Measurements from ENCODE around the gene ZNF638. TPM values are rescaled to one million over a fixed set of nuclear protein-coding genes. Genes with fewer than 3 reads are reported as not detected.

ZNF638 gene
- total and polyA plus RNA-seq, 4 donors, result 24.8 to 151 (median 56.1) TPM

DNA sequence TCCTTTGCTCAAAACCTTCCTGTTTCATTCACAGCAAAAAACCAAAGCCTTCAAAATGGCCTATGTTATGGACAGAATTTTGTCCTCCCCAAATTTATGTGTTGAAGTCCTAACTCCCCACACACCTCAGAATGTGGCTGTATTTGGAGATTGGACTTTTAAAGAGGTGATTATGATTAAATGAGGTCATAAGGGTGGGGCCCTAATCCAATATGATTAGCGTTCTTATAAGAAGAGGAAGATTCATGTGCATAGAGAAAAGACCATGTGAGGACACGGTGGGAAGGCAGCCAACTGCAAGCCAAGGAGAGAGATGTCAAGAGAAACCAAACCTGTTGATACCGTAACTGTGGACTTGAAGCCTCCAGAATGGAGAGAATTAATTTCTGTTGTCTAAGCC, 4.6 kb upstream of the ZNF638 start (continued):
- TF ChIP-seq, protein P1, sequence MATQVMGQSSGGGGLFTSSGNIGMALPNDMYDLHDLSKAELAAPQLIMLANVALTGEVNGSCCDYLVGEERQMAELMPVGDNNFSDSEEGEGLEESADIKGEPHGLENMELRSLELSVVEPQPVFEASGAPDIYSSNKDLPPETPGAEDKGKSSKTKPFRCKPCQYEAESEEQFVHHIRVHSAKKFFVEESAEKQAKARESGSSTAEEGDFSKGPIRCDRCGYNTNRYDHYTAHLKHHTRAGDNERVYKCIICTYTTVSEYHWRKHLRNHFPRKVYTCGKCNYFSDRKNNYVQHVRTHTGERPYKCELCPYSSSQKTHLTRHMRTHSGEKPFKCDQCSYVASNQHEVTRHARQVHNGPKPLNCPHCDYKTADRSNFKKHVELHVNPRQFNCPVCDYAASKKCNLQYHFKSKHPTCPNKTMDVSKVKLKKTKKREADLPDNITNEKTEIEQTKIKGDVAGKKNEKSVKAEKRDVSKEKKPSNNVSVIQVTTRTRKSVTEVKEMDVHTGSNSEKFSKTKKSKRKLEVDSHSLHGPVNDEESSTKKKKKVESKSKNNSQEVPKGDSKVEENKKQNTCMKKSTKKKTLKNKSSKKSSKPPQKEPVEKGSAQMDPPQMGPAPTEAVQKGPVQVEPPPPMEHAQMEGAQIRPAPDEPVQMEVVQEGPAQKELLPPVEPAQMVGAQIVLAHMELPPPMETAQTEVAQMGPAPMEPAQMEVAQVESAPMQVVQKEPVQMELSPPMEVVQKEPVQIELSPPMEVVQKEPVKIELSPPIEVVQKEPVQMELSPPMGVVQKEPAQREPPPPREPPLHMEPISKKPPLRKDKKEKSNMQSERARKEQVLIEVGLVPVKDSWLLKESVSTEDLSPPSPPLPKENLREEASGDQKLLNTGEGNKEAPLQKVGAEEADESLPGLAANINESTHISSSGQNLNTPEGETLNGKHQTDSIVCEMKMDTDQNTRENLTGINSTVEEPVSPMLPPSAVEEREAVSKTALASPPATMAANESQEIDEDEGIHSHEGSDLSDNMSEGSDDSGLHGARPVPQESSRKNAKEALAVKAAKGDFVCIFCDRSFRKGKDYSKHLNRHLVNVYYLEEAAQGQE (IDR thresholded peaks at IDR 0.05), result no peak
- TF ChIP-seq HNF4A (conservative IDR thresholded peaks at IDR 0.05), result no peak

DNA sequence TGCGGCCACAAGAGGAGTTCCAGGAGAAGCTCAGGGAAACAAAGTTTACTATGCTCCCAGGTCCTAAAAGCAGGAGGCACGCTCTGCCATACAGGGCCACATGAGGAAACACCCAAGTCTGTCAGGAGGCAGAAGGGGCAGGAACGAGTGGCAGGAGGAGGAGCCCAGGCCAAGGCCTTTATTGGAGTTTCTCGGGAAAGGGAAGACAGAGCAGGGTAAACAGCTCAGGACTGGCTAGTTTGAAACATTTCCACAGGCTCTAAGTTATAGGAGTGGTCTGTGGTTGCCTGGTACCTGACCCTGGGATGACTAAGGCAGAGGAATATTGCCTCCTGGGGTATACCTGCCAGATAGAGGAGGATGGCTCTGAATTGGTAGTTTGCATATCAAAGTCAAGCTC, 3.7 kb upstream of the ZNF638 start:
- peaks cover 0 to 3% (median 2%) of the 10 kb centered on the region in 4 donors for H3K4me1 ChIP-seq (ENCODE audit: control insufficient read depth in 4 of 4, insufficient read depth in 4 of 4, low read length in 3 of 4)
- no peak overlapping the region for H3K9ac ChIP-seq (ENCODE audit: low read depth in 1 of 2, low read length in 2 of 2)
- DNase-seq (ENCODE audit: low spot score), result no peak
- 67% methylated on average over 4 of the region's 4 CpGs for WGBS
- no peak overlapping the region for H3K27ac ChIP-seq (ENCODE audit: low read depth in 1 of 2, low read length in 2 of 2)
- H3K9me3 ChIP-seq (ENCODE audit: control insufficient read depth in 4 of 4, low read length in 3 of 4), result no peaks in the 10 kb centered on the region
- no peaks in the 10 kb centered on the region for H3K27me3 ChIP-seq (ENCODE audit: control insufficient read depth in 4 of 4, insufficient read depth in 4 of 4, low read length in 3 of 4)
- no peak overlapping the region for H3K4me3 ChIP-seq (ENCODE audit: low read depth in 1 of 3, low read length in 3 of 3)
- TF ChIP-seq FOXA2 (IDR thresholded peaks at IDR 0.05) (no peak), EGR1 (IDR thresholded peaks at IDR 0.05; ENCODE audit: low read depth in 2 of 2) (no peak), JUND (IDR thresholded peaks at IDR 0.05) (no peak), FOXA1 (IDR thresholded peaks at IDR 0.05) (no peak), HNF4G (IDR thresholded peaks at IDR 0.05) (no peak), YY1 (IDR thresholded peaks at IDR 0.05) (no peak), TAF1 (conservative IDR thresholded peaks at IDR 0.05) (no peak), RXRA (IDR thresholded peaks at IDR 0.05) (no peak), NR2F2 (IDR thresholded peaks at IDR 0.05) (no peak), SP1 (IDR thresholded peaks at IDR 0.05) (no peak), HNF4A (conservative IDR thresholded peaks at IDR 0.05) (no peak), GABPA (IDR thresholded peaks at IDR 0.05 in 1 of 2, conservative IDR thresholded peaks at IDR 0.05 in 1 of 2) (no peak), RAD21 (IDR thresholded peaks at IDR 0.05) (no peak)
- TF ChIP-seq, protein P2, sequence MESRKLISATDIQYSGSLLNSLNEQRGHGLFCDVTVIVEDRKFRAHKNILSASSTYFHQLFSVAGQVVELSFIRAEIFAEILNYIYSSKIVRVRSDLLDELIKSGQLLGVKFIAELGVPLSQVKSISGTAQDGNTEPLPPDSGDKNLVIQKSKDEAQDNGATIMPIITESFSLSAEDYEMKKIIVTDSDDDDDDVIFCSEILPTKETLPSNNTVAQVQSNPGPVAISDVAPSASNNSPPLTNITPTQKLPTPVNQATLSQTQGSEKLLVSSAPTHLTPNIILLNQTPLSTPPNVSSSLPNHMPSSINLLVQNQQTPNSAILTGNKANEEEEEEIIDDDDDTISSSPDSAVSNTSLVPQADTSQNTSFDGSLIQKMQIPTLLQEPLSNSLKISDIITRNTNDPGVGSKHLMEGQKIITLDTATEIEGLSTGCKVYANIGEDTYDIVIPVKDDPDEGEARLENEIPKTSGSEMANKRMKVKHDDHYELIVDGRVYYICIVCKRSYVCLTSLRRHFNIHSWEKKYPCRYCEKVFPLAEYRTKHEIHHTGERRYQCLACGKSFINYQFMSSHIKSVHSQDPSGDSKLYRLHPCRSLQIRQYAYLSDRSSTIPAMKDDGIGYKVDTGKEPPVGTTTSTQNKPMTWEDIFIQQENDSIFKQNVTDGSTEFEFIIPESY (IDR thresholded peaks at IDR 0.05), result no peak
- TF ChIP-seq, protein P3, sequence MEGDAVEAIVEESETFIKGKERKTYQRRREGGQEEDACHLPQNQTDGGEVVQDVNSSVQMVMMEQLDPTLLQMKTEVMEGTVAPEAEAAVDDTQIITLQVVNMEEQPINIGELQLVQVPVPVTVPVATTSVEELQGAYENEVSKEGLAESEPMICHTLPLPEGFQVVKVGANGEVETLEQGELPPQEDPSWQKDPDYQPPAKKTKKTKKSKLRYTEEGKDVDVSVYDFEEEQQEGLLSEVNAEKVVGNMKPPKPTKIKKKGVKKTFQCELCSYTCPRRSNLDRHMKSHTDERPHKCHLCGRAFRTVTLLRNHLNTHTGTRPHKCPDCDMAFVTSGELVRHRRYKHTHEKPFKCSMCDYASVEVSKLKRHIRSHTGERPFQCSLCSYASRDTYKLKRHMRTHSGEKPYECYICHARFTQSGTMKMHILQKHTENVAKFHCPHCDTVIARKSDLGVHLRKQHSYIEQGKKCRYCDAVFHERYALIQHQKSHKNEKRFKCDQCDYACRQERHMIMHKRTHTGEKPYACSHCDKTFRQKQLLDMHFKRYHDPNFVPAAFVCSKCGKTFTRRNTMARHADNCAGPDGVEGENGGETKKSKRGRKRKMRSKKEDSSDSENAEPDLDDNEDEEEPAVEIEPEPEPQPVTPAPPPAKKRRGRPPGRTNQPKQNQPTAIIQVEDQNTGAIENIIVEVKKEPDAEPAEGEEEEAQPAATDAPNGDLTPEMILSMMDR (IDR thresholded peaks at IDR 0.05; ENCODE audit: low read depth, low read length, missing input control), result no peak
- TF ChIP-seq, protein P1 (IDR thresholded peaks at IDR 0.05), result no peak
- TF ChIP-seq, protein P4, sequence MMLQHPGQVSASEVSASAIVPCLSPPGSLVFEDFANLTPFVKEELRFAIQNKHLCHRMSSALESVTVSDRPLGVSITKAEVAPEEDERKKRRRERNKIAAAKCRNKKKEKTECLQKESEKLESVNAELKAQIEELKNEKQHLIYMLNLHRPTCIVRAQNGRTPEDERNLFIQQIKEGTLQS (IDR thresholded peaks at IDR 0.05), result no peak
- TF ChIP-seq, protein P5, sequence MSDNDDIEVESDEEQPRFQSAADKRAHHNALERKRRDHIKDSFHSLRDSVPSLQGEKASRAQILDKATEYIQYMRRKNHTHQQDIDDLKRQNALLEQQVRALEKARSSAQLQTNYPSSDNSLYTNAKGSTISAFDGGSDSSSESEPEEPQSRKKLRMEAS (IDR thresholded peaks at IDR 0.05), result no peak
- H3K36me3 ChIP-seq (ENCODE audit: control insufficient read depth in 4 of 4, insufficient read depth in 3 of 4, low read depth in 1 of 4, low read length in 3 of 4), result no peaks in the 10 kb centered on the region
